HepG2 (cell line): ENCODE data around the gene TLCD3B. TPM values are rescaled to one million over a fixed set of nuclear protein-coding genes. Genes with fewer than 3 reads are reported as not detected.

Source experiments
- ATAC-seq: fragments of 200-7000 bp; cut with Tn5 transposase; 3 replicates; pipeline ENCODE4 v1.9.1; 2020; ENCODE audit warnings: mild to moderate bottlenecking, moderate library complexity
- BruUV-seq: library from RNA; stranded (reverse); fragments of 400-500 nt; replicated peaks from 2 replicates; lab custom pipeline; 2021; lab: Mats Ljungman, UMichigan
- CTCF ChIA-PET: fragments of 300-600 bp; formaldehyde crosslinking; extraction: SDS; loops from one replicate; lab custom pipeline; 2021; ENCODE audit warnings: low total read pairs, inconsistent platforms, low intra/inter-chr PET ratio; lab: Yijun Ruan, JAX
- POLR2A ChIA-PET: fragments of 350-600 bp; sonication (Branson Sonifier 250); formaldehyde crosslinking; loops from one replicate; lab custom pipeline; 2020; ENCODE audit warnings: antibody characterized with exemption, inconsistent platforms; lab: Yijun Ruan, JAX
- DNase-seq: peaks from one replicate; pipeline ENCODE4 v3.0.0-alpha.2; 2015; ENCODE audit warnings: low spot score
- FAIRE-seq: peaks from 3 replicates; lab custom pipeline; 2011; peaks lifted over from hg19 to GRCh38; lab: Jason Lieb, UNC
- H2AFZ ChIP-seq: one replicate; pipeline ENCODE4 v1.6.1; 2011; ENCODE audit warnings: low read length, inconsistent platforms
- H3K27ac ChIP-seq: fragments of 300-600 bp; 3 replicates; pipeline ENCODE4 v1.8.0; 2011; ENCODE audit warnings: mixed run types, mild to moderate bottlenecking, mixed read lengths, low read length, inconsistent platforms; ENCODE audit not compliant: insufficient read depth; ENCODE audit errors: extremely low read length
- H3K27me3 ChIP-seq, 2 experiments: fragments of 200-600 bp in 1 of 2; 2 replicates in 1 of 2; 3 replicates in 1 of 2; pipeline versions ENCODE4 v1.6.0 to v1.8.0; 2011; ENCODE audit warnings: low read length in 2 of 2, mild to moderate bottlenecking in 2 of 2, moderate library complexity in 2 of 2, inconsistent platforms in 1 of 2; ENCODE audit not compliant: insufficient read depth in 2 of 2, control insufficient read depth in 1 of 2
- H3K36me3 ChIP-seq, 2 experiments: fragments of 200-600 bp in 1 of 2; replicated peaks in 1 of 2; 2 replicates in 1 of 2; 3 replicates in 1 of 2; pipeline versions ENCODE4 v1.5.1 to v1.8.0; 2011; ENCODE audit warnings: low read length in 2 of 2, inconsistent platforms in 1 of 2; ENCODE audit not compliant: insufficient read depth in 2 of 2, control insufficient read depth in 1 of 2
- H3K4me1 ChIP-seq: 2 replicates; pipeline ENCODE4 v1.5.1; 2012; ENCODE audit warnings: low read length, inconsistent platforms; ENCODE audit not compliant: insufficient read depth
- H3K4me2 ChIP-seq: 2 replicates; pipeline ENCODE4 v1.6.0; 2011; ENCODE audit warnings: low read depth, low read length, inconsistent platforms
- H3K4me3 ChIP-seq, 3 experiments: fragments of 200-600 bp in 1 of 3; sonication (generic), shearing (Covaris generic) in 1 of 3; replicated peaks in 1 of 3; 2 replicates each; pipeline ENCODE4 v1.5.1; 2011 to 2016; ENCODE audit warnings: low read length in 3 of 3, inconsistent platforms in 2 of 3, low read depth in 2 of 3, mild to moderate bottlenecking in 2 of 3, control low read depth in 1 of 3, mixed read lengths in 1 of 3; ENCODE audit not compliant: insufficient read depth in 1 of 3
- H3K79me2 ChIP-seq: one replicate; pipeline ENCODE4 v1.6.1; 2011; ENCODE audit warnings: low read length, inconsistent platforms; ENCODE audit not compliant: insufficient read depth
- H3K9ac ChIP-seq: 2 replicates; pipeline ENCODE4 v1.6.0; 2011; ENCODE audit warnings: mild to moderate bottlenecking, low read depth, low read length, inconsistent platforms; ENCODE audit not compliant: insufficient read depth
- H3K9me3 ChIP-seq: 2 replicates; pipeline ENCODE4 v1.5.1; 2012; ENCODE audit warnings: mild to moderate bottlenecking, low read length
- H4K20me1 ChIP-seq: 2 replicates; pipeline ENCODE4 v1.6.0; 2011; ENCODE audit warnings: inconsistent platforms, mild to moderate bottlenecking, low read length, moderate library complexity; ENCODE audit not compliant: insufficient read depth
- AGO2 ChIP-seq: fragments of 200-400 bp; formaldehyde crosslinking; optimal IDR thresholded peaks from 2 replicates; pipeline ENCODE3; 2017; ENCODE audit warnings: mild to moderate bottlenecking, low read depth, low read length, moderate library complexity
- BORCS8-MEF2B ChIP-seq: sonication (generic); formaldehyde crosslinking; IDR thresholded peaks from 2 replicates; pipeline ENCODE4 v1.8.0; 2022; ENCODE audit warnings: mild to moderate bottlenecking, missing genetic modification reagents
- IKZF1 ChIP-seq: fragments of 450-650 bp; IDR thresholded peaks from 2 replicates; pipeline ENCODE4 v1.7.1; 2016
- LCORL ChIP-seq, 2 experiments: fragments of 450-650 bp in 1 of 2; sonication (generic) in 1 of 2; formaldehyde crosslinking in 1 of 2; IDR thresholded peaks; 2 replicates each; pipeline versions ENCODE4 v1.5.0 to v1.6.1; 2017 to 2020; ENCODE audit warnings: antibody characterized with exemption in 1 of 2, missing genetic modification reagents in 1 of 2
- NBN ChIP-seq: fragments of 450-650 bp; conservative IDR thresholded peaks from 2 replicates; pipeline ENCODE4 v1.6.1; 2017
- NRL ChIP-seq: sonication (generic); formaldehyde crosslinking; IDR thresholded peaks from 2 replicates; pipeline ENCODE4 v1.5.0; 2020; ENCODE audit warnings: missing genetic modification reagents, mild to moderate bottlenecking, moderate library complexity, borderline replicate concordance
- POLR2A ChIP-seq, 2 experiments: IDR thresholded peaks; 2 replicates each; pipeline ENCODE4 v1.6.1; 2011; ENCODE audit warnings: low read depth in 2 of 2, low read length in 2 of 2, mild to moderate bottlenecking in 1 of 2, moderate library complexity in 1 of 2; ENCODE audit not compliant: insufficient read depth in 1 of 2
- POLR2G ChIP-seq: fragments of 200-400 bp; formaldehyde crosslinking; IDR thresholded peaks from 2 replicates; pipeline ENCODE4 v1.6.1; 2018; ENCODE audit warnings: mild to moderate bottlenecking, low read depth, low read length, moderate library complexity
- RBFOX2 ChIP-seq: fragments of 200-400 bp; formaldehyde crosslinking; IDR thresholded peaks from 2 replicates; pipeline ENCODE4 v1.6.1; 2017; ENCODE audit warnings: low read depth, mild to moderate bottlenecking, low read length
- SOX6 ChIP-seq, 2 experiments: fragments of 450-650 bp in 1 of 2; sonication (generic) in 1 of 2; formaldehyde crosslinking in 1 of 2; IDR thresholded peaks; 2 replicates each; pipeline versions ENCODE4 v1.4.0 to v1.6.1; 2017 to 2020; ENCODE audit warnings: antibody characterized with exemption in 1 of 2, mild to moderate bottlenecking in 1 of 2, missing genetic modification reagents in 1 of 2
- SSRP1 ChIP-seq: IDR thresholded peaks from 2 replicates; pipeline ENCODE4 v1.6.1; 2016; ENCODE audit warnings: control low read depth
- XBP1 ChIP-seq: sonication (generic); formaldehyde crosslinking; IDR thresholded peaks from 2 replicates; pipeline ENCODE4 v1.5.0; 2020; ENCODE audit warnings: missing genetic modification reagents
- ZBTB1 ChIP-seq: sonication (generic); formaldehyde crosslinking; IDR thresholded peaks from 2 replicates; pipeline ENCODE4 v1.4.0; 2020; ENCODE audit warnings: missing genetic modification reagents, borderline replicate concordance
- ZMYM2 ChIP-seq: sonication (generic); formaldehyde crosslinking; IDR thresholded peaks from 2 replicates; pipeline ENCODE4 v1.8.0; 2022; ENCODE audit warnings: mild to moderate bottlenecking, missing genetic modification reagents
- ZNF33B ChIP-seq: sonication (generic); formaldehyde crosslinking; IDR thresholded peaks from 2 replicates; pipeline ENCODE4 v1.5.1; 2020; ENCODE audit warnings: mild to moderate bottlenecking, missing genetic modification reagents
- ZNF644 ChIP-seq: IDR thresholded peaks from 2 replicates; pipeline ENCODE4 v1.6.1; 2016; ENCODE audit warnings: low read depth
- ZNF790 ChIP-seq: sonication (generic); formaldehyde crosslinking; IDR thresholded peaks from 2 replicates; pipeline ENCODE4 v1.8.0; 2022; ENCODE audit warnings: missing genetic modification reagents, mild to moderate bottlenecking, borderline replicate concordance
- ZNF83 ChIP-seq: sonication (generic); formaldehyde crosslinking; IDR thresholded peaks from 2 replicates; pipeline ENCODE4 v1.4.0; 2020; ENCODE audit warnings: missing genetic modification reagents, mild to moderate bottlenecking, borderline replicate concordance
- WGBS: methylation state at CpG from one replicate; pipeline ENCODE4 v1.1.6; 2017; ENCODE audit warnings: low lambda C conversion rate; 5-methylcytosine and 5-hydroxymethylcytosine counted together
- in situ Hi-C: cut with HindIII; loops from 2 replicates; pipeline ENCODE4 v1.10.0; 2017; ENCODE audit warnings: low pct_unique_long_range_greater_than_20kb; ENCODE audit not compliant: extremely low pct_ligation_motif_present
- intact Hi-C: fragments of 100-400 bp; cut with micrococcal nuclease; formaldehyde crosslinking; loops from one replicate; pipeline ENCODE4 v1.10.0; 2022; ENCODE audit not compliant: unreplicated experiment
- polyA plus RNA-seq, 8 experiments: library from polyadenylated mRNA; depleted of rRNA in 3 of 8; stranded (reverse) in 7 of 8; unstranded in 1 of 8; fragments of >200 nt; fragmentation: Illumina TruSeq in 4 of 8; extraction: Trizol in 4 of 8; gene quantifications; 2 replicates each; pipeline versions ENCODE4 v1.2.1 to v1.2.3, GENCODE V29; 2011 to 2016; ENCODE audit warnings: low read depth in 4 of 8, missing spikeins in 1 of 8, mixed read lengths in 1 of 8; ENCODE audit not compliant: insufficient read depth in 1 of 8
- total RNA-seq, 5 experiments: library from RNA; depleted of rRNA; stranded (reverse); fragments of >200 nt; fragmentation: Illumina TruSeq; extraction: Trizol; gene quantifications; 2 replicates each; pipeline ENCODE4 v1.2.3, GENCODE V29; 2016; ENCODE audit warnings: low read depth in 1 of 5

TLCD3B gene
- total and polyA plus RNA-seq, 2 of the 13 experiments (the other 11 are each of a cell fraction or from before 2014, with no cell fraction given): not detected

- Histone ChIP-seq H3K4me2 (peak overlapping the region; percentile 84; the same call in 1 of the 2 replicates), H3K4me3 (no peak overlapping the region)
Observed at GRCh38 chr16:29993903-29994599, 37.0 kb downstream of the TLCD3B start.

GRCh38 chr16:29993191-29993902 is 37.7 kb downstream of the TLCD3B start:
- H3K36me3 ChIP-seq: peaks cover 15 to 46% of the 10 kb centered on the region in 2 experiments
- H3K27me3 ChIP-seq: peaks cover 0 to 5% of the 10 kb centered on the region in 2 experiments; a peak in 1 of 5 replicates
- peaks cover 24% of the 10 kb centered on the region for H3K4me1 ChIP-seq
- intact Hi-C loops (no loop called here), in situ Hi-C loops (no loop called here)
- DNase-seq (no peak), ATAC-seq (no peak)
- ChIA-PET POLR2A (interaction anchor here (0.6 to 2.0 kb wide), 4 partner anchors 20 to 186 kb away, joined by 3 to 10 read pairs (median 6); partner anchors contain the start of genes KCTD13 and TAOK2), CTCF (no interaction called here)
- no peak overlapping the region for H3K9ac ChIP-seq
- no TSS peak for BruUV-seq
- H3K27ac ChIP-seq: no peak overlapping the region
- H4K20me1 ChIP-seq: no peaks in the 10 kb centered on the region
- 95% methylated on average over 18 of the region's 25 CpGs for WGBS
- 0 out of 2 replicates have a peak, but pooled peaks have one; percentile 52 for TF ChIP-seq SSRP1 (CRISPR knock-in tag)
- peak; percentile 39; the same call in 1 of the 2 replicates for TF ChIP-seq POLR2G
- peak; percentile 58 for TF ChIP-seq RBFOX2
- TF ChIP-seq NRL (CRISPR knock-in tag): 0 out of 2 replicates have a peak, but pooled peaks have one; percentile 43
- TF ChIP-seq POLR2A (IDR thresholded peaks at IDR 0.05; ENCODE audit: insufficient read depth in 1 of 2, low read depth in 2 of 2, low read length in 2 of 2): peak; percentile 1 to 27; a peak in 2 of 4 replicates
- TF ChIP-seq ZNF644: no peak
- TF ChIP-seq AGO2: peak; percentile 89
- TF ChIP-seq ZNF790 (CRISPR knock-in tag): no peak
- no peak for TF ChIP-seq ZNF33B
- TF ChIP-seq ZNF83 (CRISPR knock-in tag): no peak
- TF ChIP-seq XBP1 (CRISPR knock-in tag): no peak
- TF ChIP-seq ZBTB1 (CRISPR knock-in tag): no peak
- TF ChIP-seq ZMYM2: no peak
- TF ChIP-seq, all 625 proteins: peak for 6
- no peaks in the 10 kb centered on the region for H3K9me3 ChIP-seq
- no peak overlapping the region for H3K4me3 ChIP-seq
- H3K4me2 ChIP-seq: no peak overlapping the region
- no peak for FAIRE-seq
- peaks cover 9% of the 10 kb centered on the region for H3K79me2 ChIP-seq
- H2AFZ ChIP-seq: no peak overlapping the region

More at GRCh38 chr16:29993903-29994599, 37.0 kb downstream of the TLCD3B start:
- intact Hi-C loops (no loop called here), in situ Hi-C loops (no loop called here)
- ChIA-PET CTCF (no interaction called here), POLR2A (interaction anchor here (0.6 to 2.0 kb wide), 4 partner anchors 21 to 186 kb away, joined by 3 to 10 read pairs (median 6); partner anchors contain the start of genes KCTD13 and TAOK2)
- FAIRE-seq: no peak
- Histone ChIP-seq H2AFZ (no peak overlapping the region), H4K20me1 (no peaks in the 10 kb centered on the region), H3K36me3 (peaks cover 14 to 39% of the 10 kb centered on the region in 2 experiments), H3K27ac (peak overlapping the region; percentile 87), H3K9ac (0 out of 2 replicates have a peak overlapping the region, but pooled peaks have one; percentile 85), H3K79me2 (peaks cover 9% of the 10 kb centered on the region), H3K9me3 (no peaks in the 10 kb centered on the region), H3K4me1 (peaks cover 24% of the 10 kb centered on the region), H3K27me3 (peaks cover 0 to 5% of the 10 kb centered on the region in 2 experiments; a peak in 1 of 5 replicates)
- no peak for ATAC-seq
- no TSS peak for BruUV-seq
- no peak for DNase-seq
- WGBS: 97% methylated on average over 9 of the region's 9 CpGs
- TF ChIP-seq IKZF1: 0 out of 2 replicates have a peak, but pooled peaks have one; percentile 38
- 0 out of 2 replicates have a peak, but pooled peaks have one; percentile 10 for TF ChIP-seq NBN
- peak in 1 of 2 experiments; percentile 24; a peak in 1 of 4 replicates for TF ChIP-seq POLR2A (IDR thresholded peaks at IDR 0.05; ENCODE audit: insufficient read depth in 1 of 2, low read depth in 2 of 2, low read length in 2 of 2)
- TF ChIP-seq BORCS8-MEF2B: no peak
- peak; percentile 17; the same call in 1 of the 2 replicates for TF ChIP-seq POLR2G
- no peak for TF ChIP-seq SOX6 (IDR thresholded peaks at IDR 0.05)
- no peak for TF ChIP-seq SOX6 (CRISPR knock-in tag; IDR thresholded peaks at IDR 0.05)
- TF ChIP-seq LCORL (IDR thresholded peaks at IDR 0.05): 0 out of 2 replicates have a peak, but pooled peaks have one; percentile 7
- no peak for TF ChIP-seq LCORL (CRISPR knock-in tag; IDR thresholded peaks at IDR 0.05)
